GM12878 (cell line): Measurements from ENCODE around the gene PPP1R14B. TPM values are rescaled to one million over a fixed set of nuclear protein-coding genes. Genes with fewer than 3 reads are reported as not detected.

Experiments
- BHLHE40 ChIP-seq, 2 experiments: fragments of 450-650 bp in 1 of 2; IDR thresholded peaks; 2 replicates each; pipeline ENCODE4 v1.6.1; 2011 to 2017; ENCODE audit warnings: low read depth in 2 of 2, borderline replicate concordance in 1 of 2, improper control_type of control experiment in 1 of 2, low read length in 1 of 2, mild to moderate bottlenecking in 1 of 2
- BMI1 ChIP-seq: fragments of 450-650 bp; IDR thresholded peaks from 2 replicates; pipeline ENCODE4 v1.6.1; 2016; ENCODE audit warnings: mild to moderate bottlenecking, moderate library complexity, borderline replicate concordance
- CBX5 ChIP-seq: sonication (generic); IDR thresholded peaks from 2 replicates; pipeline ENCODE4 v1.6.1; 2016; ENCODE audit warnings: low read depth, moderate library complexity, mild to moderate bottlenecking, inconsistent platforms
- CUX1 ChIP-seq: IDR thresholded peaks from 2 replicates; pipeline ENCODE4 v1.6.1; 2012; ENCODE audit warnings: improper control_type of control experiment, low read depth, low read length; ENCODE audit not compliant: insufficient replicate concordance
- HCFC1 ChIP-seq: fragments of 150-350 bp; IDR thresholded peaks from 2 replicates; pipeline ENCODE4 v1.6.1; 2014; ENCODE audit warnings: low read length
- KAT2A ChIP-seq: conservative IDR thresholded peaks from 2 replicates; pipeline ENCODE4 v1.6.1; 2011; ENCODE audit warnings: low read depth, low read length; ENCODE audit not compliant: control insufficient read depth
- KLF5 ChIP-seq: fragments of 450-650 bp; IDR thresholded peaks from 2 replicates; pipeline ENCODE4 v1.6.1; 2014; ENCODE audit warnings: mild to moderate bottlenecking; ENCODE audit not compliant: partially characterized antibody
- MTA3 ChIP-seq: IDR thresholded peaks from 2 replicates; pipeline ENCODE4 v1.6.1; 2012; ENCODE audit warnings: low read length, inconsistent platforms, borderline replicate concordance
- MYB ChIP-seq: fragments of 150-350 bp; IDR thresholded peaks from 2 replicates; pipeline ENCODE4 v1.6.1; 2014; ENCODE audit warnings: mild to moderate bottlenecking, low read depth, low read length, borderline replicate concordance
- NR2F1 ChIP-seq: fragments of 450-650 bp; conservative IDR thresholded peaks from 2 replicates; pipeline ENCODE4 v1.6.1; 2017; ENCODE audit warnings: mild to moderate bottlenecking
- PML ChIP-seq: IDR thresholded peaks from 2 replicates; pipeline ENCODE4 v1.6.1; 2012; ENCODE audit warnings: low read length, inconsistent platforms
- SKIL ChIP-seq: fragments of 450-650 bp; IDR thresholded peaks from 2 replicates; pipeline ENCODE4 v1.6.1; 2017; ENCODE audit warnings: mild to moderate bottlenecking, low read depth, inconsistent platforms; ENCODE audit not compliant: poor library complexity, severe bottlenecking
- SP1 ChIP-seq: IDR thresholded peaks from one replicate; pipeline ENCODE4 v1.6.1; 2011; ENCODE audit warnings: low read depth, low read length
- SPI1 ChIP-seq: IDR thresholded peaks from 2 replicates; pipeline ENCODE4 v1.6.1; 2011; ENCODE audit warnings: low read depth, mild to moderate bottlenecking, low read length, moderate library complexity, borderline replicate concordance; ENCODE audit not compliant: insufficient read depth
- YY1 ChIP-seq: IDR thresholded peaks from 2 replicates; pipeline ENCODE4 v1.6.1; 2011; ENCODE audit warnings: low read depth, mild to moderate bottlenecking, low read length
- ZBTB4 ChIP-seq: fragments of 450-650 bp; formaldehyde crosslinking; IDR thresholded peaks from 2 replicates; pipeline ENCODE4 v1.4.0; 2022; ENCODE audit warnings: mild to moderate bottlenecking, moderate library complexity
- ZNF207 ChIP-seq: fragments of 450-650 bp; IDR thresholded peaks from 2 replicates; pipeline ENCODE4 v1.6.1; 2014; ENCODE audit warnings: antibody characterized with exemption, mild to moderate bottlenecking, borderline replicate concordance
- polyA plus RNA-seq, 11 experiments: library from polyadenylated mRNA; depleted of rRNA in 4 of 11; unstranded in 6 of 11; stranded (reverse) in 5 of 11; fragments of >200 nt; fragmentation: Nextera tagmentation in 4 of 11; fragmentation: Illumina TruSeq in 1 of 11; extraction: Ambion mirVana in 4 of 11; extraction: Trizol in 1 of 11; gene quantifications; 1 replicate in 1 of 11; 2 replicates in 10 of 11; pipeline versions ENCODE4 v1.2.1 to v1.2.3, GENCODE V29; 2011 to 2016; ENCODE audit warnings: inconsistent platforms in 2 of 11, missing spikeins in 2 of 11, low read depth in 1 of 11
- total RNA-seq, 4 experiments: library from RNA; depleted of rRNA in 3 of 4; stranded (reverse); fragments of >200 nt in 3 of 4; fragmentation: Illumina TruSeq in 1 of 4; extraction: Trizol in 1 of 4; gene quantifications; 2 replicates each; pipeline versions ENCODE4 v1.2.1 to v1.2.3, GENCODE V29; 2013 to 2021
- TF ChIP-seq, protein P1 (sequence below), 3 experiments: IDR thresholded peaks in 2 of 3; conservative IDR thresholded peaks in 1 of 3; 2 replicates each; pipeline ENCODE4 v1.5.1; 2011; ENCODE audit warnings: low read depth in 3 of 3, low read length in 3 of 3, mild to moderate bottlenecking in 3 of 3, control low read depth in 2 of 3, moderate library complexity in 2 of 3, inconsistent platforms in 1 of 3, mixed read lengths in 1 of 3; ENCODE audit not compliant: control insufficient read depth in 2 of 3, insufficient read depth in 1 of 3; ENCODE audit errors: extremely low read depth in 1 of 3

Gene PPP1R14B
- total and polyA plus RNA-seq, 10 of the 15 experiments (the other 5 are each of a cell fraction or from before 2014, with no cell fraction given): 8.4 to 283 (median 124) TPM

DNA sequence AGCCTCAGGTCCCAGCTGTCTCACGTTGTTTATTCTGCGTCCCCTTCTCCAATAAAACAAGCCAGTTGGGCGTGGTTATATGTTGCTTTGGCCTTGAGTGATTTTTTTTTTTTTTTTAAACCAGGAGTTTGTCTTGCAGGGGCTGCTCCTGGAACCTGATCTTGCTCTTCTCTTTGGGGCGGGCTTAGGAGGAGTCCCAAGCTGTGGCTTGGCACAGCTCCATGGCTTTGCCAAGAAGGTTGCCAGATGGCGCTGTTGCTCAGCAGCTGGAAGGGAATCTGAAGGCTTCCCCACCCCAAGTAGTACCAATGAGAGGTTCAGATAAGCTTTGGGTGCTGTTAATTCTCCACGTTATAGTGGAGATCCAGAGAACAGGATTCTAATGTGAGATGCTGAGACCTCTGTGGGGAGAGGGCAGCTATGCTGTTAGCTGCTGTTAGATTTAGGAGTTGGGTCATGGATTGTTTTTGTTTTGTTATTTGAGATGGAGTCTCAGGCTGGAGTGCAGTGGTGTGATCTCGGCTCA, 42.2 kb downstream of the PPP1R14B start (continued):
- TF ChIP-seq SPI1: no peak
- no peak for TF ChIP-seq BMI1
- no peak for TF ChIP-seq CUX1
- TF ChIP-seq SKIL: peak; percentile 46
- no peak for TF ChIP-seq ZNF207
- TF ChIP-seq ZBTB4: no peak
- TF ChIP-seq NR2F1: no peak
- no peak for TF ChIP-seq KLF5
- TF ChIP-seq SP1: no peak
- no peak for TF ChIP-seq CBX5
- no peak for TF ChIP-seq PML
- TF ChIP-seq YY1: peak; percentile 63; the same call in 1 of the 2 replicates
- no peak for TF ChIP-seq MTA3
- no peak for TF ChIP-seq KAT2A
- no peak for TF ChIP-seq MYB
- TF ChIP-seq BHLHE40 (IDR thresholded peaks at IDR 0.05; ENCODE audit: borderline replicate concordance in 1 of 2, low read depth in 2 of 2, low read length in 1 of 2): peak; percentile 14 to 49; a peak in 1 of 4 replicates
- TF ChIP-seq HCFC1: no peak
- TF ChIP-seq, protein P1, sequence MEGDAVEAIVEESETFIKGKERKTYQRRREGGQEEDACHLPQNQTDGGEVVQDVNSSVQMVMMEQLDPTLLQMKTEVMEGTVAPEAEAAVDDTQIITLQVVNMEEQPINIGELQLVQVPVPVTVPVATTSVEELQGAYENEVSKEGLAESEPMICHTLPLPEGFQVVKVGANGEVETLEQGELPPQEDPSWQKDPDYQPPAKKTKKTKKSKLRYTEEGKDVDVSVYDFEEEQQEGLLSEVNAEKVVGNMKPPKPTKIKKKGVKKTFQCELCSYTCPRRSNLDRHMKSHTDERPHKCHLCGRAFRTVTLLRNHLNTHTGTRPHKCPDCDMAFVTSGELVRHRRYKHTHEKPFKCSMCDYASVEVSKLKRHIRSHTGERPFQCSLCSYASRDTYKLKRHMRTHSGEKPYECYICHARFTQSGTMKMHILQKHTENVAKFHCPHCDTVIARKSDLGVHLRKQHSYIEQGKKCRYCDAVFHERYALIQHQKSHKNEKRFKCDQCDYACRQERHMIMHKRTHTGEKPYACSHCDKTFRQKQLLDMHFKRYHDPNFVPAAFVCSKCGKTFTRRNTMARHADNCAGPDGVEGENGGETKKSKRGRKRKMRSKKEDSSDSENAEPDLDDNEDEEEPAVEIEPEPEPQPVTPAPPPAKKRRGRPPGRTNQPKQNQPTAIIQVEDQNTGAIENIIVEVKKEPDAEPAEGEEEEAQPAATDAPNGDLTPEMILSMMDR (IDR thresholded peaks at IDR 0.05 in 2 of 3, conservative IDR thresholded peaks at IDR 0.05 in 1 of 3; ENCODE audit: control insufficient read depth in 2 of 3, extremely low read depth in 1 of 3, insufficient read depth in 1 of 3, low read depth in 3 of 3, low read length in 3 of 3): peak; percentile 73 to 92 (median 77)
